Left lung (tissue), 10 donors: ENCODE measurements around the gene KCTD14. TPM values are rescaled to one million over a fixed set of nuclear protein-coding genes. Genes with fewer than 3 reads are reported as not detected.
"Not testable (repeated sequence)": the region's sequence is repeated elsewhere in the genome, so short reads cannot be mapped to it uniquely, and the experiment has no call there.

Source experiments
- ATAC-seq: fragments of 200-7000 bp; cut with Tn5 transposase; one replicate; pipeline ENCODE4 v1.9.1; 2020; ENCODE audit warnings: moderate library complexity
- DNase-seq, 4 donors: peaks; one replicate each; pipeline ENCODE4 v3.0.0-alpha.2; 2013 to 2020
- H3K27ac ChIP-seq, 2 donors: fragments of 200-600 bp; sonication (generic) in 1 of 2; one replicate each; pipeline versions ENCODE4 v1.5.0 to v1.8.0; 2020 to 2021
- H3K27me3 ChIP-seq, 2 donors: fragments of 200-600 bp; sonication (generic) in 1 of 2; one replicate each; pipeline versions ENCODE4 v1.5.0 to v1.8.0; 2020 to 2021
- H3K36me3 ChIP-seq, 2 donors: fragments of 200-600 bp; sonication (generic) in 1 of 2; one replicate each; pipeline versions ENCODE4 v1.5.0 to v1.8.0; 2020 to 2021
- H3K4me1 ChIP-seq, 2 donors: fragments of 200-600 bp; one replicate each; pipeline ENCODE4 v1.8.0; 2021
- H3K4me3 ChIP-seq, 2 donors: fragments of 200-600 bp; sonication (generic) in 1 of 2; one replicate each; pipeline versions ENCODE4 v1.5.0 to v1.8.0; 2020 to 2021; ENCODE audit warnings: mild to moderate bottlenecking in 1 of 2
- H3K9me3 ChIP-seq, 2 donors: fragments of 200-600 bp; sonication (generic) in 1 of 2; one replicate each; pipeline versions ENCODE4 v1.5.0 to v1.8.0; 2020 to 2021
- intact Hi-C, 2 donors: fragments of 100-400 bp; cut with DNase I; formaldehyde crosslinking; loops; one replicate each; pipeline versions ENCODE4 v1.11.2 to v1.14.2; 2022
- polyA plus RNA-seq, 6 donors: library from polyadenylated mRNA; unstranded; fragments of 120-200 nt; gene quantifications; one replicate each; pipeline ENCODE4 v1.2.1, GENCODE V29; 2013; ENCODE audit not compliant: insufficient read length in 6 of 6
- total RNA-seq, 2 donors: library from RNA; stranded (reverse); fragmentation: NEBNext Ultra II Directional; extraction: Animal tissue kit (Norgen Biotek cat#: 25700); gene quantifications; one replicate each; pipeline ENCODE4 v1.2.1, GENCODE V29; 2021
- TF ChIP-seq, protein P1 (sequence below), 2 donors: fragments of 200-600 bp; sonication (generic) in 1 of 2; IDR thresholded peaks; one replicate each; pipeline versions ENCODE4 v1.5.0 to v1.8.0; 2021; ENCODE audit warnings: antibody characterized with exemption in 2 of 2
- donor health status: DM: no; HTN: yes; CAD: no.
- donor health status: DM: no; HTN: no; CAD: no.

Gene KCTD14
- total and polyA plus RNA-seq, 8 donors: 6.5 to 19.2 (median 8.8) TPM

DNA sequence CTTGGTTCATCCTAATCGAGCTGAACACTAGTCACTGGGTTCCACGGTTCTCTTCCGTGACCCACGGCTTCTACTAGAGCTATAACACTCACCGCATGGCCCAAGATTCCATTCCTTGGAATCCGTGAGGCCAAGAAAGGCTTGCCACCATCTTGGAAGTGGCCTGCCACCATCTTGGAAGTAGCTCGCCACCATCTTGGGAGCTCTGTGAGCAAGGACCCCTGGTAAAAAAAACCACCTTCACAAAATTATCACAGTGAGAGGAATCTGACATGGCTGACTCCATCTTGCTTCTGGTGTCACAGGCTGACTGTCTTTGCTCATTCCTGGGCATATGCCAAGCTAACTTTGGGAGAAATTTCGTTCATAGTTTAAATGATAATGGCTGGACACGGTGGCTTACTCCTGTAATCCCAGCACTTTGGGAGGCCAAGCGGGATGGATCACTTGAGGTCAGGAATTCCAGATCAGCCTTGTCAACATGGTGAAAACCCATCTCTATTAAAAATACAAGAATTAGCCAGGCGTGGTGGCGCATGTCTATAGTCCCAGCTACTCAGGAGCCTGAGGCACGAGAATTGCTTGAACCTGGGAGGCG, 18.9 kb upstream of the KCTD14 start:
- no peaks in the 10 kb centered on the region for H3K27me3 ChIP-seq
- no peaks in the 10 kb centered on the region for H3K9me3 ChIP-seq
- no peaks in the 10 kb centered on the region for H3K36me3 ChIP-seq
- DNase-seq: no peak
- TF ChIP-seq, protein P1, sequence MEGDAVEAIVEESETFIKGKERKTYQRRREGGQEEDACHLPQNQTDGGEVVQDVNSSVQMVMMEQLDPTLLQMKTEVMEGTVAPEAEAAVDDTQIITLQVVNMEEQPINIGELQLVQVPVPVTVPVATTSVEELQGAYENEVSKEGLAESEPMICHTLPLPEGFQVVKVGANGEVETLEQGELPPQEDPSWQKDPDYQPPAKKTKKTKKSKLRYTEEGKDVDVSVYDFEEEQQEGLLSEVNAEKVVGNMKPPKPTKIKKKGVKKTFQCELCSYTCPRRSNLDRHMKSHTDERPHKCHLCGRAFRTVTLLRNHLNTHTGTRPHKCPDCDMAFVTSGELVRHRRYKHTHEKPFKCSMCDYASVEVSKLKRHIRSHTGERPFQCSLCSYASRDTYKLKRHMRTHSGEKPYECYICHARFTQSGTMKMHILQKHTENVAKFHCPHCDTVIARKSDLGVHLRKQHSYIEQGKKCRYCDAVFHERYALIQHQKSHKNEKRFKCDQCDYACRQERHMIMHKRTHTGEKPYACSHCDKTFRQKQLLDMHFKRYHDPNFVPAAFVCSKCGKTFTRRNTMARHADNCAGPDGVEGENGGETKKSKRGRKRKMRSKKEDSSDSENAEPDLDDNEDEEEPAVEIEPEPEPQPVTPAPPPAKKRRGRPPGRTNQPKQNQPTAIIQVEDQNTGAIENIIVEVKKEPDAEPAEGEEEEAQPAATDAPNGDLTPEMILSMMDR (IDR thresholded peaks at IDR 0.05): no peak
- H3K27ac ChIP-seq: no peak overlapping the region
- ATAC-seq: no peak
- intact Hi-C loops: no loop called here
- peaks cover 11 to 29% of the 10 kb centered on the region in 2 donors for H3K4me1 ChIP-seq
- H3K4me3 ChIP-seq: no peak overlapping the region

DNA sequence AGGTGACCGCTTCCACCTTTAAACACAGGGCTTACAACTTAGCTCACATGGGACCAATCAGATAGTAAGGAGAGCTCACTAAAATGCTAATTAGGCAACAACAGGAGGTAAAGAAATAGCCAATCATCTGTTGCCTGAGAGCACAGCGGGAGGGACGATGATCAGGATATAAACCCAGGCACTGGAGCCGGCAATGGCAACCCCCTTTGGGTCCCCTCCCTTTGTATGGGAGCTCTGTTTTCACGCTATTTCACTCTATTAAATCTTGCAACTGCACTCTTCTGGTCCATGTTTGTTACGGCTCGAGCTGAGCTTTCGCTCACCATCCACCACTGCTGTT, 18.3 kb upstream of the KCTD14 start:
- H3K36me3 ChIP-seq, intact Hi-C loops, ATAC-seq, H3K4me3 ChIP-seq, H3K27me3 ChIP-seq, H3K9me3 ChIP-seq, H3K27ac ChIP-seq, DNase-seq: not testable (repeated sequence)
- H3K4me1 ChIP-seq: peaks cover 11 to 28% of the 10 kb centered on the region in 2 donors

DNA sequence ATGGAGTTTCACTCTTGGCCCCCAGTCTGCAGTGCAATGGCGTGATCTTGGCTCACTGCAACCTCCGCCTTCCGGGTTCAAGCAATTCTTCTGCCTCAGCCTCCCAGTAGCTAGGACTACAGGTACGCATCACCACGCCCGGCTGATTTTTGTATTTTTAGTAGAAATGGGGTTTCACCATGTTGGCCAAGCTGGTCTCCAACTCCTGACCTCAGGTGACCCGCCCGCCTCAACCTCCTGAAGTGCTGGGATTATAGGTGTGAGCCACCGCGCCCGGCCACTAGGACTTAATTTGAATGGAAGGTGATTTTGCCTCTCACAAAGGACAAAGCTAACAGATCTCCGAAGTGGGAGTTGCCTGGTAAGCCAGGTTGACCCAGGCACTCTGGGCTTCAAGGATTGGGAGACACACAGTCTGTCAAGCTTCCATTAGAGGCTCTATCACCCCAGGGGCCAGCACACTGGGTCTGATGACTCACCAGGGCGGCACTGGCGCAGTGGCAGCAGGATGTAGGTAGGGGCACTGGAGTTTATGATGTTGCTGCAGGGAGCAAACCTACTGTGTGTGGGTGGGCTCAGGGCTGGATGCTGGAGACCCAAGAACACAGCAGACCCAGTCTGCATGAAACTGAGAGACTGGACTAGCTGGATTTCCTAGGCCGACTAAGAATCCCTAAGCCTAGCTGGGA, 17.8 kb upstream of the KCTD14 start:
- DNase-seq: no peak
- intact Hi-C loops: no loop called here
- ATAC-seq: no peak
- TF ChIP-seq, protein P1 (IDR thresholded peaks at IDR 0.05): no peak
- Histone ChIP-seq H3K27ac (peak overlapping the region in 1 of 2 donors; percentile 64), H3K4me1 (peaks cover 11 to 23% of the 10 kb centered on the region in 2 donors), H3K4me3 (no peak overlapping the region), H3K27me3 (no peaks in the 10 kb centered on the region), H3K36me3 (no peaks in the 10 kb centered on the region), H3K9me3 (no peaks in the 10 kb centered on the region)

DNA sequence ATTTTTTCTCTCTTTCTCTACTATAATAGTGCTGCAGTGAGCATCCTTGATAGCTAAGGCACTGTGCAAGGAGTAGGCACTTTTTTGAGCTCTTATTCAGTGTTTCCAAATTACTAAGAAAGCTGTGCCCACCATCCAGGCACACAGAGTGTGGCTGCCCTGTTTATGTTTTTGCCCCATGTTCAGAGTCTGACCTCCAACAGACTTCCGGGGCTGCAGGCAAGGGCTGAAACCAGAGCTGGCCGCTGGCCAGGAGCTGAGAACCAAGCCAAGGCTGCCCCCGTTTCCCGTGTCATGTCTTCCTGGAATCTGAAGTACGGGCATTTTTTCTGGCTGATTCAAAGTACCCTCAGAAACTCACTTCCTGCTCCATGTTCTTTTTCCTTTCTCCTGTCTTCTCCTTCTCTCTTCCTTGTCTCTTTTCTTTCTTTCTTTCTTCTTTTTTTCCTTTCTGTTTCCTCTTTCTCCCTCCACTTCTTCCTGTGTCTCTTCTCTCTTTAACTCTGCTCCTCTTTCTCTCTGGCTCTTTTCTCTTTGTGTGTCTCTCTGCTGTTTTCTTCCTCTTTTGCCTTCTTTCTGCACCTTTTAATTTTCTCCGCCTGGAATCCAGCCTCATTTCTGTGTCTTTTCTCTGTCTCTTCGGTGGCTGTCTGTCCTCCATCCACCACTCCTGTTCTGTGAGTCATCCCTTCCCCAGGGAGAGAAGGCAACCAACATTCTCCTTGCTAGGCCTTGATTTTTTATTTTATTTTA, 17.0 kb upstream of the KCTD14 start:
- Histone ChIP-seq H3K27me3 (no peaks in the 10 kb centered on the region), H3K36me3 (no peaks in the 10 kb centered on the region), H3K9me3 (no peaks in the 10 kb centered on the region), H3K4me1 (peaks cover 6 to 15% of the 10 kb centered on the region in 2 donors), H3K4me3 (no peak overlapping the region), H3K27ac (peak overlapping the region; percentile 64 to 71)
- TF ChIP-seq, protein P1 (IDR thresholded peaks at IDR 0.05): no peak
- intact Hi-C loops: no loop called here
- DNase-seq: peak; percentile 41 to 88 (median 74)
- peak; percentile 33 for ATAC-seq

DNA sequence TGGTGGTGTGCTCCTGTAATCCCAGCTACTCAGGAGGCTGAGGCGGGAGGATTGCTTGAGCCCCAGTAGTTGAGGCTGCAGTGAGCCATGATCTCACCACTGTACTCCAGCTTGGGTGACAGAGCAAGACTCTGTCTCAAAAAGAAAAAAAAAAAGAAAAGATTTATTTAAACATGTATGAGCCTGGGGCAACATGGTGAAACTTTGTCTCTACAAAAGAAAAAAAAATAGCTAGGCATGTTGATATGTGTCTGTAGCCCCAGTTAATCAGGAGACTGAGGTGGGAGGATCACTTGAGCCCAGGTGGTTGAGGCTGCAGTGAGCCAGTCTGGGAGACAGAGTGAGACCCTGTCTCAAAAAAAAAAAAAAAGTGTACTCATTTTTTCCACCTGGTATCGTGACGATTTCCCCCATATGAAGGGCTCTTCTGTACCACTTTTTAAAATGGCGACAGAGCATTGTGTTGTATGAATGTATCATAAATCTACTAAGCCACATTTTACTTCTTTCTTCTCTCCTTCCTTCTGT, 16.4 kb upstream of the KCTD14 start:
- DNase-seq (no peak), ATAC-seq (no peak)
- no peak overlapping the region for H3K4me3 ChIP-seq
- no peaks in the 10 kb centered on the region for H3K27me3 ChIP-seq
- intact Hi-C loops: no loop called here
- TF ChIP-seq, protein P1 (IDR thresholded peaks at IDR 0.05): no peak
- no peaks in the 10 kb centered on the region for H3K9me3 ChIP-seq
- peak overlapping the region; percentile 64 to 71 for H3K27ac ChIP-seq
- no peaks in the 10 kb centered on the region for H3K36me3 ChIP-seq
- H3K4me1 ChIP-seq: peaks cover 4 to 14% of the 10 kb centered on the region in 2 donors
